ENCODE results near the gene TRIM68.

DNA sequence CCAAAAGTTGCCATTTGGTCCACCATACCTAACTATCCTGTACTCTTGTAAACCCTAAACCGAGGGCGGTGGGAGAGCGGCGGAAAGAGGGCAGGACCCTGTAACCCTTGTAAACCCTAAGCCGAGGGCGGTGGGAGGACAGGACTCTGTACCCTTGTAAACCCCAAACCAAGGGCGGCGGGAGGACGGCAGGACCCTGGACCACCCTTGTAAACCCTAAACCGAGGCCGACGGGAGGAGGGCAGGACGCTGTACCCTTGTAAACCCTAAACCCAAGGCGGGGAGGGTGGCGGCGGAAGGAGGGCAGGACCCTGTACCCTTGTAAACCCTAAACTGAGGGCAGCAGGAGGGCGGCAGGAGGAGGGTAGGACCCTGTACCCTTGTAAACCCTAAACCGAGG lies 39.0 kb downstream of the TRIM68 start:
- TF ChIP-seq CHD2 (IDR thresholded peaks at IDR 0.05; ENCODE audit: low read depth, low read length) (no peak), ZNF235 (CRISPR knock-in tag; IDR thresholded peaks at IDR 0.05; ENCODE audit: borderline replicate concordance) (no peak)

Measured in HepG2 (cell line).